HG03196 (cell line): ENCODE data around the gene RBMS2.

Experiments
- ATAC-seq: cut with Tn5 transposase; IDR thresholded peaks from one replicate; pipeline ENCODE4 v1.9.1; 2021; ENCODE audit not compliant: unreplicated experiment

RBMS2 gene

DNA sequence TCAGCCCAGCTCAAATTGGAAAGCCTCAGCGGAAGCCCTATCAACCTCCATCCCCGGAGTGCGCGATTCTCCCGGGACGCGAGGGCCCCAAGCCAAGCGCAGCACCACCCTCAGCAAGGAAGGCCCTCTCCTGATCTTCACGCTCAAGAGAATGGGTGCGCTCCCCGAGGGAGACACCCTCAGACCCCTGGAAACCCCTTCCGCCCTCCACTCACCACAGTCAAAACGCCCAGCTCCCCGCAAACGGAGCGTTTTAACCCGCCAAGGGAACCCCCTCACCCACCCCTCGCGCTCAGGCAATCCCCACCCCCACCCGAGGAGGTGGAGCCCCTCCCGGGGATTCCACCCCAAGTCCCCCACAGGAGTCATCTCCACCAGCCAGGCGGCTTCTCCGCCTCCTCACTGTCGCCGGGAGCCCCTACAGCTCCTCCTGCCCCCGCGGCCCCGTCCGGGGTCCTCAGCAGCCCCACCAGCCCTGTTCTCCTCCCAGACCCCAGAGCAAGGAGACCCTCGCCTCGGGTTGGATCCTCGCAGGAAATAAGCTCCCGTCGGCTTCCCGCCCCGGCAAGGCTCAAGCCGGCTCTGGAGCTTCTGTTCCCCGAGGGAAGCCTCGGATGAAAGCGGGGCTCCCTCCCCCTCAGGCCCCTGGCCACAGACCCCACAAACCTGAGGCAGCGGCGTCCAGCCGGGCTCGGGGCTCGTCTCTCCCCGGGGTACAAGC lies 108.0 kb downstream of the RBMS2 start:
- ATAC-seq: no peak

DNA sequence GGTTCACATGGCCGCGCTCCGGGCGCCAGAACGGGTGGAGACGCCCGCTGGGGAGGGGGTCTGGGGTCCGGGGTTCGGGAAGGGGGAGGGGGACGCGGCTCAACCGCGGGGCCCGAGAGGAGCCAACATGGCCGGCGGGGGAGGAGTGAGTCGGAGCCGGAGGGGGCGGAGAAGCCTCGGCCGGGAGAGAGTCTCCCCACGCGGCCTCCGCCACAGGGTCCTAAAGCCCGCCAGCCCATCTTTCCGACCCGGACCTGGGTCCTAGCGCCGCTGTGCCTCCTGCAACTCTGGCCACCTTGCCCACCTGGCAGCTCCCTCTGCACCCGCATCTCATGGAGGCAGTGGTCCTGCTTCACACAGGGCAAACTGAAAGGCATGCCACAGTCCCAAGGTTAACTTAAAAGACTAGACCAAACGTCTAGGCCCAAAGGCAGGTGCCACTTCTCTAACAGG lies 108.6 kb downstream of the RBMS2 start, which contains the start of gene BAZ2A:
BAZ2A (minus strand) TSS at position 147 of the 453 bp plus-strand sequence. CDS start 12,796 bp downstream, outside the sequence.
- peak; percentile 50 for ATAC-seq

- ATAC-seq: peak; percentile 22
Measured at GRCh38 chr12:56631790-56632700, 110.4 kb downstream of the RBMS2 start.

DNA sequence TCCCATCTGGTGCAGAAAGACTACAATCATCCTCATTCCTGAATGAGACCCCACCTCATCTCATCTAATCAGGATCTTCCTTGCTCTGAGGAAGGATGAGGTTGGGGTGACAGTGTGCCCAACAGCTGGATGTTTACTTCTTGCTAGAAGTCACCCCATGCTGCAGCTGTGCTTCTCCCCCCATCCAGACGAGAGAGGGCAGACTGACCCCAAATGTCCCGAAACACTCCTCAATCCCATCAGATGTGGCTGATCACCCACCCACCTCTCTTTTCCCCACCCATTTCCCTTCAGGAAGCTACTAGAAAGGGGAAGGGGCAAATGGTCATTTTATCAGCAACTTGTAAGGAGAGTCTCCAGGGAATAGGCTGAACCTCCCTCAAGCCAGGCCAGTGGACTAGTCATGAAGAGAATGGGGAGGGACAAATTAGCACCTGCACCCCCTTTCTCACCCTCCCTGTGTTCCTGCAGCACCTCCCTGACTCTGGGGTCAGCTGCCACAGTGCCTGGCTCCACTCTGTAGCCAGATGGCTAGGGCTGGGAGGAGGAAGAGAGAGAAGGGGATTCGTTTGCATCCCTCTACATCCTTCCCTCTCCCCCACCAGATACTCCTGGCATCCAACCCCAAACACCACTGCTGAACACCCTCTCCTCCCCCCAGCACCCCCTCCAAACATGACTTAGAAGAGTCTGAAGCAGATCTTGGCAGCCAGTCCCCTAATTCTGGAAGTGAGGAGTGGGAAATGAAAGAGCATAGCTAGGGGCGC lies 111.3 kb downstream of the RBMS2 start:
- ATAC-seq: no peak

GRCh38 chr12:56633468-56634241 lies 112.0 kb downstream of the RBMS2 start:
- ATAC-seq: no peak

DNA sequence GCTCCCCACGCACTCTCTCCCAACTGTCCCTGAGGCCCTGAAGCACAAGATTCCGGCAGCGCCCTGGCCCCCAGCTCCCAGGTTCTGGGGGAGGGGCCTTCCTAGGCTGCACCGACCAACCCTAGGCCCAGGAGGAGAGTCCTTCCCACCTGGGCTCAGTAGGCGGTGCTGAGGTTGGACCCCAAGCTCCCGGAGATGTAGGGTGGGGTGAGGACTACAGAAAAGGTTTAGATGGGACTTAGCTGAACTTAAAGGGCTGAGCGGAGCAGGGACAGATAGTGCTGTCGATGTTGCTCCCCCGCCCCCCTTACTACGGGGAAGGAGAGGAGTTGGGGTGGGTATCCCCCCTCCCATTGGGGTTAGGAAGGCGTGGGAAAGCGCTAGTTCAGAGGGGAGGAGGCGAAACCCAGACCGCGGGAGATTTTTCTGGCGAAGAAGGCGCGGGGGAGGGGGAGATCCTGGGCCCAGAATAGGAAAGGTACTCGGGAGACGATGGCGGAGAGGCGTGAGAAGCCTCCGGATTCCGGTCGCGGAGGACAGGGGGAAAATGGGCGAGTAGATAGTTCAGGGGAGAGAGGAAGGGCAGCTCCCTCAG lies 112.7 kb downstream of the RBMS2 start:
- ATAC-seq: no peak

DNA sequence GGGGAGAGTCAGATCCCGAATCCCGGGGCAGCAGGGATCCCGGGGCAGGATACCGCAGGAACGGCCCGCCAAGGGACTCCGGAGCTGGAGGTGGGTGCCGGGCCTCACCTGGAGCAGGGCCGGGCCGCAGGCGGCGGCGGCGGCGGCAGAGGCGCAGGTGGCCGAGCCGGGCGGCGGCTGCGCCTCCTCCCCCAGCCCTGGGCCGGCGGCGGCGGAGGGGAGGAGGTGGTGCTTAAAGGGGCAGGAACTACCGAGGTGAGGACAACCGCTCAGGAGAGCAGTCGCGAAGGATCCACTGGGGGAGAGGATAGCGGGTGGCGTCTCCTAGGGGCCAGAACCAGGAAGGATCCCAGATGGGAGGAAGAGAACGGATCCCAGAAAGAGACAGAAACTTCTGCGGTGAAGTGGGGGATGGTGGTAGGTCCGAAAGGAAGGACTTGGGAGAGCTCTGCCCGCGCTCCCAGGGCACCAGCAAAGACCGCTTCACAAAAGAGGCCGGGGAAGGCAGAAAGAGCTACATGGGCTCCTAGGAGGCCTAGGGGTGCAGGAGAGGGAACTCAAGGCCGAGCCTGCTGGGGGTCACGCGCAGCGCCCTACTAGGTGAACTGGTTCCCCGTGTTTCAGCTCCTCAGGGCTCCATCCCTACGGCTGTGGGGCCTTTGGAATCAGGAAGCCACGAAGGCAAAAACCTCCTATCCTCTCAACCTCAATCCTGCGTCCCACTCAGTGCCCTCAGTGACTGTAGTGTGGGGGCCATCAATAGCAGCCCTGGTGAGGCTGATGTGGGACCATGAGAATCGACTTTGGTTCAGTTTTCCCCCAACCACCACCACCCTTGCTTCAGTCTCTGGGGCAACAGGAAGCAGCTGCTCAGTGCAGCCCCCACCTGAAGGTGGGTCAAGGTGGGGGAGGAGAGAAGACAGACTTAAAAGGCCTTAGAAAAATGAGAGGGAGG lies 113.5 kb downstream of the RBMS2 start:
- peak; percentile 30 for ATAC-seq

DNA sequence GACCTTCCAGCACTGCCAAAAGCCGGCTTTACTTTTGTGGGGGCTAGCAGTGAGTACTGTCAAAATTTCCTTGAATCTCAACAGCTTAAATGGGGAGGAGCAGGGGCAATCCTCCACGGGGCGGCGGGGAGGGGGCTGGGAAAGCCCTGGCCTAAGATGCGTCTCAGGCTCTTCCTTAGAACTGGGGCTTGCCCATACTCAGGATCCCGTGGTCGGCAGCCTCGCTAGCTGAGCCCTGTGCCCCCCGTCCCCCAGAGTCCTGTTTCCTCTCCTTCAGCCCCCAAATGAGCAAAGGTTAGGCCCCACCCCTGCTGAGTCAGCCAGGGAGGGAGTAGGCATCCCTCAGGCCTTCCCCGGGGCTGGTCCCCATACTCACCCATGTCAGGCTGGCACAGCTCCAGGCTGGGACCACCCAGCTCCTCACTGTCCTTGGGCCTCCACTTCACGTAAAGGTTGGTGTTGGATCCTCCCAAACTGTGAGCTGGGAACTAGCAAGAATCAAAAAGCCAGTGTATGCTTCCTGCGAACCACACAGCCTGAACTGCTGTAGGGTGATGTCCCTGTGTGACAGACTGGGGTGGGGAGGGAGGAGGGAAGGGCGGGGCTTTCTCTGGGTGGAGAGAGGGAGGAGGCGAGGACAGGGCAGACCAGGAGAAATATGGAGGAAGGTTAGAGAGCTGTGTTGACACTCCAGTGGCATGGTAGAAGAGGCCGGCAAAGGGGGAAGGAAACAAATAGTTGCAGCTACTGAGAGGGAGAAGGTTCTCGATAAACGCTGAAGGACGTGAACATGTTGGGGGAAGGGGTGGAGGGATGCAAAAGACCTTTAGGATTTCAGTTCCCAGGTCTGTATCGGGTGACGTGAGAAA lies 114.4 kb downstream of the RBMS2 start:
- ATAC-seq: peak; percentile 36

GRCh38 chr12:56636675-56637540 lies 115.3 kb downstream of the RBMS2 start:
- ATAC-seq: peak; percentile 46

DNA sequence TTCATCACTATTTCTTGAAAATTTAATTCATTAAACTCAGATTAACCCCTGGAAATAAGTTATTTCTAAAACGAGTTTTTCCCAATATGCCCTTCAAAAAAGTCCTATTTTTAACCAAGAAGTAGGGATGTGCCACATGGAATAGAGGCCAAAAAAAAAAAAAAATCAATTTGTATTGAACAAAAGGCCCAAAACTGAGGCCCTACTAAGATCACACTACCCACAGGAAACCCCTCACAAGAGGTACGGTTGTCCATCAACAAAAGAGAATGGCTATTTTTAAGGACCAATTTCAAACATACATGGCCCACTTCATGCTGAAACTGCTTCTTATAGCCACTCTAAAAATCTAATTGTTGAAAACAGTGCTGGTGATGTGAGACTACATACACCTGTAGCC lies 116.0 kb downstream of the RBMS2 start:
- ATAC-seq: no peak

DNA sequence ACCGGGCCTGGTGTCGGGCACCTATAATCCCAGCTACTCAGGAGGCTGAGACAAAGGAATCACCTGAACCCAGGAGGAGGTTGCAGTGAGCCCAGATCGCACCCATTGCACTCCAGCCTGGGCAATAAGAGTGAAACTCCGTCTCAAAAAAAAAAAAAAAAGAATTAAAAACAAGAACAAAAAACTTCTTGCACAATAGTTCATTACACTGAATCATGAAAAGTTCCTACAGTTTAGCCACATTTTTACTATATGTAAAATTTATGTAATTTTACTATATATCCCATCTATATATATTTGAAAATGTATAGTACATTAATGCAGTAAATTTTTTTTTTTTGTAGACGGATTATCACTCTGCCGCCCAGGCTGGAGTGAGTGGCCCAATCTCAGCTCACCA lies 119.6 kb downstream of the RBMS2 start:
- no peak for ATAC-seq

- ATAC-seq: no peak
Measured at GRCh38 chr12:56644654-56645053, 123.0 kb downstream of the RBMS2 start.

DNA sequence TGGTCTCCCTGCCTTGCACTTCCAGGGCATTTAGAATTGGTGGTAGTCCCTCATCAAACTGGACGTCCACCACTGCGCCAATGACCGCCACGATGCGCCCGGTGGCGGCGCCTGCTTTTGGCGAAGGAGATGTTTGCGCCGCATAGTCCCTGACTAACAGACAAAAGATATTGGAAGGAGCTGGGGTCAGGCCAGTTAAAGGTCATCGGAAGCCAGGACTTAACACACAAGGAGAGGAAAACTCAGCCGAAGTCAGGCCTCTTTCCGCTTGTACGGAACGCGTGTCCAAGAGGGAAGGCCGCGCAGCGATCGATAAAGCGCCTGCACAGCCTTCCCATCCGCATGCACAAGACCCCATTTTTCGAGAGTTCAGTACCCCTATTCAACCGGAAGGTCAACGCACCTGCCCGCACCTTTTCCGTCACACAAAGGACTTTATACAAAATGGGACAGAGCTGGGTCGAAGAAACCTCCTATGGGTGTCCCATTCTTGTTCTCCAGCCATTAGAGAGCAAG lies 123.6 kb downstream of the RBMS2 start:
- ATAC-seq: no peak
